Activated naive CD4-positive, alpha-beta T cell treated with anti-CD3 and anti-CD28 coated beads for 36 hours (primary cell): ENCODE measurements around the gene IRAG1. TPM values are rescaled to one million over a fixed set of nuclear protein-coding genes. Genes with fewer than 3 reads are reported as not detected.

Experiments
- CTCF ChIA-PET: fragments of 350-600 bp; sonication (Branson Sonifier 250); formaldehyde crosslinking; loops from one replicate; lab custom pipeline; 2021; ENCODE audit warnings: antibody characterized with exemption; lab: Charles Lee
- DNase-seq: peaks from one replicate; pipeline ENCODE4 v3.0.0-alpha.2; 2020
- H3K27ac Mint-ChIP-seq: one replicate; pipeline ENCODE4 v1.8.0; 2021; ENCODE audit warnings: mild to moderate bottlenecking, mixed read lengths
- H3K27me3 Mint-ChIP-seq: one replicate; pipeline ENCODE4 v1.8.0; 2021; ENCODE audit warnings: low read depth, mixed read lengths
- H3K36me3 Mint-ChIP-seq: one replicate; pipeline ENCODE4 v1.8.0; 2021; ENCODE audit warnings: low read depth, mixed read lengths
- H3K4me1 Mint-ChIP-seq: one replicate; pipeline ENCODE4 v1.8.0; 2021; ENCODE audit warnings: low read depth, mixed read lengths
- H3K4me3 Mint-ChIP-seq: one replicate; pipeline ENCODE4 v1.8.0; 2021; ENCODE audit warnings: mild to moderate bottlenecking, moderate library complexity, mixed read lengths
- H3K9me3 Mint-ChIP-seq: one replicate; pipeline ENCODE4 v1.8.0; 2021; ENCODE audit warnings: mixed read lengths
- intact Hi-C: fragments of 100-400 bp; cut with micrococcal nuclease; formaldehyde crosslinking; loops from one replicate; pipeline ENCODE4 v1.15.1; 2023
- total RNA-seq, 2 experiments: library from RNA; stranded (reverse); gene quantifications; one replicate each; pipeline ENCODE4 v1.2.3, GENCODE V29; 2021

Gene IRAG1
- total RNA-seq, 2 experiments from 2014 or later = not detected

GRCh38 chr11:10648871-10649270, 44.7 kb downstream of the IRAG1 start:
- Mint-ChIP-seq H3K9me3 (no peaks in the 10 kb centered on the region), H3K27ac (no peak overlapping the region), H3K4me1 (no peaks in the 10 kb centered on the region), H3K27me3 (no peaks in the 10 kb centered on the region), H3K36me3 (no peaks in the 10 kb centered on the region), H3K4me3 (no peak overlapping the region)
- intact Hi-C loops = no loop called here
- DNase-seq = no peak
- CTCF ChIA-PET = interaction anchor here (1.3 to 1.8 kb wide), 4 partner anchors 10 to 243 kb away, joined by 3 to 4 read pairs (median 4); partner anchors contain the start of gene RNF141

DNA sequence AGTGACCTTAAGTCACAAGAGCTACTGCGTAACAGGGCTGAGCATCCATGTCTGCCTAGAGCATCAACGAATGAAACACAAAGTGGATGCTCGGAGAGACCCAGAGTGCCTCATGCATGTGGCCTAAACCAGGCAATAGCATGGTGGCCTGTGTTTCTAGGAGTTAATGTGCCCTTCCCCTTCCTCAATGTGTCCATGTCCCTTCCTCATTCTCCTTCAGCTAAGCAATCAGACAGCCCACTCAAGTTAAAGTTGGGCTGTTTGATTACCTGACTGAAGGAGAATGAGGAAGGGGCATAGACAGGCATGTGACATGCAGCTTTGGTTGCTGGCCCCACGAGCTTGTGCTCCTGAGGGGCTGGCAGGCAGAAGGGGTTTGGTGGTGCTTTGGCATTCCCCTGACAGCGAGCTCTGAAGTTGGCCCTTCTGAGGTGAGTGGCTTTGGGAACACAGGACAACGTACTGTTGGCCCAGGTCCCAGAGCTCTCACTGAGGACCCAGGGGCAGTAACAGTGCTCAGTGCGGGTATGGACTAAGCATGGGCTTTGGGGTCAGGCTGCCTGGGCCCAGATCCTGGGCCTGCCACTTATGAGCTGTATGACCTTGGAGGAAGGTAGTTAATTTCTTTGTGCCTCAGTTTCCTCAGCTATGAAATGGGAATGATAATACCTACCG, 46.7 kb downstream of the IRAG1 start:
- Mint-ChIP-seq H3K27ac (no peak overlapping the region), H3K27me3 (no peaks in the 10 kb centered on the region), H3K4me1 (no peaks in the 10 kb centered on the region), H3K4me3 (no peak overlapping the region), H3K36me3 (no peaks in the 10 kb centered on the region), H3K9me3 (no peaks in the 10 kb centered on the region)
- CTCF ChIA-PET = interaction anchor here (0.8 to 1.8 kb wide), 8 partner anchors 8 to 281 kb away, joined by 3 to 5 read pairs (median 3); no protein-coding TSS in a partner anchor
- intact Hi-C loops = no loop called here
- DNase-seq = no peak

GRCh38 chr11:10646005-10646404, 47.5 kb downstream of the IRAG1 start:
- intact Hi-C loops = no loop called here
- H3K27ac Mint-ChIP-seq = no peak overlapping the region
- H3K36me3 Mint-ChIP-seq = no peaks in the 10 kb centered on the region
- no peaks in the 10 kb centered on the region for H3K27me3 Mint-ChIP-seq
- no peak for DNase-seq
- CTCF ChIA-PET = interaction anchor here (1.2 to 1.6 kb wide), 3 partner anchors 12 to 105 kb away, joined by 3 to 5 read pairs (median 4); partner anchors contain the start of gene RNF141
- no peaks in the 10 kb centered on the region for H3K9me3 Mint-ChIP-seq
- no peaks in the 10 kb centered on the region for H3K4me1 Mint-ChIP-seq
- H3K4me3 Mint-ChIP-seq = no peak overlapping the region

- H3K4me3 Mint-ChIP-seq = no peak overlapping the region
- H3K9me3 Mint-ChIP-seq = no peaks in the 10 kb centered on the region
- DNase-seq = no peak
- no peak overlapping the region for H3K27ac Mint-ChIP-seq
- no peaks in the 10 kb centered on the region for H3K27me3 Mint-ChIP-seq
- no peaks in the 10 kb centered on the region for H3K4me1 Mint-ChIP-seq
- intact Hi-C loops = no loop called here
- no peaks in the 10 kb centered on the region for H3K36me3 Mint-ChIP-seq
- CTCF ChIA-PET = interaction anchor here (1.2 kb wide), 1 partner anchor 105 kb away, joined by 3 read pairs; the partner anchor contains the start of gene RNF141
These were observed 48.3 kb downstream of the IRAG1 start for GRCh38 chr11:10645212-10645795.

Other genes with a start within 250 kb of the IRAG1 start
- gene AMPD3, start 238.5 kb downstream of the IRAG1 start, total RNA-seq = 10 to 100 TPM; 11.5 to 13.0 TPM
- gene RNF141, start 152.6 kb downstream of the IRAG1 start, total RNA-seq = 10 to 100 TPM; 20.9 to 21.8 TPM
- gene LYVE1, start 125.1 kb downstream of the IRAG1 start, total RNA-seq = not detected
- 10 to 100 TPM; 28.7 to 29.7 TPM for gene CTR9, start 57.5 kb upstream of the IRAG1 start, total RNA-seq
- gene EIF4G2, start 115.2 kb upstream of the IRAG1 start, total RNA-seq = 100 to 1,000 TPM; 640 to 734 TPM
- 10 to 100 TPM; 50.4 to 52.4 TPM for gene ZBED5, start 164.3 kb upstream of the IRAG1 start, total RNA-seq